Islet precursor cell (in vitro differentiated cells): ENCODE measurements around the gene FGF4.

ENCODE experiments used
- DNase-seq: peaks from one replicate; pipeline ENCODE4 v3.0.0-alpha.2; 2018

FGF4 gene

DNA sequence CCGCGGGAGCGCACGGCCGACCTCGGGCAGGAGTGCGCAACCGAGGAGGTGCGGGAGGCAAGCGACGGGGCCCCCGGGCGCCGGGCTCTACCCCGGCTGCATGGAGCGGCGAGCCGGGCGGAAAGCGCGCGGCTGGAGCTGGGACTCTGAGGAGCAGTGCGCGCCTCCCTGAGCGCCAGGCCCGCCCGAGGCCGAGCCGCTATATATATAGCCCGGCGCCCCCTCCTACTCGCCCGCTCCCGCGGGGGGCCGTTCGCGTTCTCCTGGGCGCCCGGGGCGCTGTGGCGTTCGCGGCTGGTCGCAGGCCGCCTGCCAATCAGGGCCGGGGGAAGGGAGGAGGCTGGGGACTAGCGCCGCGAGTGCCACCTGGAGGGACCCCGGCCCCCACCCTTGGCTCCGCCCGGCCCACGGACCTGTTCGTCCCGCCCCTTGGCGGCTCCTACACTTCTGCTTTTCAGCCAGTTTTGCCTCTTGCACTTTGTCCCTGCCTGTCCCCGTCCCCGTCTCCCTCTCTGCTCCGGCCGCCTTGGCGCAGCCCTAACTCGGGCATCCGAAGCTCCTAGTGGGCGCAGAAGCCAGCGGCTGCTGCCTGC, at the start of gene FGF4:
Gene FGF4, minus strand, starts transcription at position 179 of the 593 bp plus-strand sequence. CDS start 257 bp downstream, outside the sequence.
- no peak for DNase-seq

GRCh38 chr11:69823641-69824265, 48.6 kb upstream of the FGF4 start:
- no peak for DNase-seq

- DNase-seq: no peak
Measured at GRCh38 chr11:69822676-69823494, 47.7 kb upstream of the FGF4 start.

GRCh38 chr11:69821511-69822040, 46.4 kb upstream of the FGF4 start:
- no peak for DNase-seq

- DNase-seq: no peak
Measured at GRCh38 chr11:69820441-69820840, 45.3 kb upstream of the FGF4 start.

DNA sequence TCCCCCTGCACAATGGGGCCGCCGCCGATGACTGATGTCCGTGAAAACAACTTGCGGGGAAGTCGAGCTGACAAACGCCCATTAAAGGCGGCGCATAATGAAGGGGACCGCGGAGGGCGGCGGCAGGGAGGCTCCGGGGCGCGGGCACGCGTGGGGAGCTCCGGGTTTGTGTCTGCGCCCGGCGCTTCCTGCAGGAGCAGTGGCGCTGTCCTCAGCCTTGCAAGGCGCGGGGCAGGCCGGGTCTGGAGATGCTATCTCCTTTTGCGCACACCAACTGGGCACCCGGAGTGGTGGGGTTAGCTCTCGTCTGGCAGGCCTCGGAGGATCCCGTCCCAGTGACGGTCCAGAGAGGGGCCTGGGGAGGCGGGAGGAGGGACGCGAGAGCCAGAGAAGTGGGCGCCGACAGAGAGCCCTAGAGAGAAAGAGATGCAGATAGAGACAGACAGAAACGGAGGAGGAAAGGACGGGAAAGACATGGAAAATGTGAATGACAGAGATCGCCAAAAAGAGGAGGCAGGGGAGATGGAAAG, 44.5 kb upstream of the FGF4 start:
- peak; percentile 68 for DNase-seq

DNA sequence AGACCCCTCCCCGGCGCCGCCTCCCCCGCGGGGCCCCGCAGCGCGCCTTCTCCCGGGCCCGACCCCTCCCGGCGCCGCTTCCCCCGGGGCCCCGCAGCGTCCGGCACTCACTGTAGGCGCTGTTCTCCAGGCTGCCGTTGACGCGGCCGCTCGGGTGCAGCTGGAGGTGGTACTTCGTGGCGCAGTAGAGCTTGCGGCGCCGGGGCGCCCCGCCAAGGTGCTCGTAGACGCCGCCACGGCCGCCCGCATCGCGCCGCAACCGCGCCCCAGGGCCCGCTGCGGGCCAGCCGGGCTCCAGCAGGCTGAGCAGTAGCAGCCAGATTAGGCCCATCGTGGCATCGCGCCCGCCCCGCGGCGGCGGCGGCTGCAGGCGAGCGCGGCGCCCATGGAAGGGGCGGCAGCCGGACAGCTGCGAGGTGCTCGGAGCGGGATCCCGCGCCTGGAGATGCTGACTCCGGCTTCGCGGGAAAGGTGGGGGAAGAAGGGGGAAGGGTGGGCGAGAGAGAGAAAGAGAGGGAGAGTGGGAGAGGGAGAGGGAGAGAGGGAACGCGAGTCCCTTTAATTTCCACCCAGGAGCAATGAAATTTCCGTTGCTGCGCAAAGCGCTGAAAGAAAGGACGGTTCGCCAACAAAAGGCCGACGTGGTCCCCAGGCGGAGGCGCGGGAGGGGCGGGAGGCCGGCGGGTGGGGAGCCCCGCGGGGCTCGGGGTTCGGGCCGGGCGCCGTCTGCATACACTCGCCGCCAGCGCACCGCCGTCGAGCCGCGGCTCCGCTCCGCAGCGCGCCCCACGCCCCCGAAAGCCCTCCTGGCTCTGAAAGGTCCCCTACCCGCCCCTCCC, 43.7 kb upstream of the FGF4 start, which contains the start of gene FGF3:
Gene FGF3, minus strand, starts transcription at position 814 of the 839 bp plus-strand sequence. Its CDS starts 483 bp downstream, at position 331.
- no peak for DNase-seq

DNA sequence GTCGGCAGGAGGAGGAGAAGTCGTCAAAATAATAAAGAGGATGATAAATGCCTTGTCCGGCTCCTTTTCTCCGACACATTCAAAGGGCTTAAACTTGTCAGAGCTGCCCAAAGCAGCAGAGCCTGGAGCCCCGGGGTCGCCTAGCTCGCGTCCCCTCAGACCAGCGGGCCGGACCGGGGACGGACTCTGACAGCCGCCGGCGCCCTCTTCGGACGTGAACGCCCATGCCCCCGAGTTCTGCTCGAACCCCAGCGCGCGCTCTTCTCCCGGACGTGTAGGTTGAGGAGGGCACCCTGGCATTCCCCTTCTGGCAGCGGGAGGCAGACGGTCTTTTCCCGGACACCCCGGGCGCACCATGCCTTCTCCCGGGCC, 43.1 kb upstream of the FGF4 start:
- DNase-seq: no peak

DNA sequence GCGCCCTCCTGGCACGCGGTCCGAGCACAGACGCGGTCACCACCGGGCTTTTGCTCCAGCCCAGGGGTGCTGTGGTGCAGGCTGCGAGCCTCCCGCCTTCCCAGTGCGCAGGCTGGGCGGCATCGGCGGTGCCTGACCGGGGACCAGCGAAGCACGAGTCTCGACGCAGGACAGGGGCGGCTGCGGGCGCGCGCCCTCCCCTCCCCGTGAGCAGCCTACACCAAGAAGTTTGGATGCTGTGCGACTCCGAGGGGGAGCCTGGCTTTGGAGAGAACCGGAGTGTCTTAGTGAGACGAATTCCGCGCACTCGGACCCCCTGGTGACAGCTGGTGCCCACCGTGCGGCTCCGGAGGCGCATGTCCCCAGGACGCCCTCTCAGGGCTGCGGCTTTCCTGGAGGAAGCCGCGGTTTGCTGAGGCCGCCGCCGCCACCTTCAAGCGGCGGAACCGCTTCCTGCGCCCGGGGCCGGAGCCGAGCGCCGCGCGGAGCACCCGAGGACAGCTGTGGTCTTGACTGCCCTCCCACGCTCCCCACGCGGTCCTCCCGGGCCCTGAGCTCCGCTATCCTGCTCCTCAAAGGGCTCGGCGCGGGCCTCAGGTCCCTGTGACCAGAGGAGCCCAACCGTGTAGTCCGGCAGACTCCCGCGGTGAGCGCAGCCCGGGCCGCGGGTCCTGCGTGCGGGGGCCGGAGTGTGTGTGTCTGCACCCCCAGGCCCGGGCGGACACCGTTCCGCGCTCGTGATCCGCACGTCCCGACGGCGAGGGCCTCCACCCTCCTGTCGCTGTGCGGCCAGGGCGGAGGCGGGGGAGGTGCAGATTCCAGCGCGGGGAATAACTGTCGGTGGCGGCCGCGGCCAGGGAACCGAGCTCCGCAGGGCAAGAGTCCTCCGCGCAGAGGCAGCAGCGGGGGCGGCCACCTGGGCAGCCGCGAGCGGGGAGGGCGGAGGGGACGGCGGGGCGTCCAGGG, 42.4 kb upstream of the FGF4 start:
- DNase-seq: no peak

DNA sequence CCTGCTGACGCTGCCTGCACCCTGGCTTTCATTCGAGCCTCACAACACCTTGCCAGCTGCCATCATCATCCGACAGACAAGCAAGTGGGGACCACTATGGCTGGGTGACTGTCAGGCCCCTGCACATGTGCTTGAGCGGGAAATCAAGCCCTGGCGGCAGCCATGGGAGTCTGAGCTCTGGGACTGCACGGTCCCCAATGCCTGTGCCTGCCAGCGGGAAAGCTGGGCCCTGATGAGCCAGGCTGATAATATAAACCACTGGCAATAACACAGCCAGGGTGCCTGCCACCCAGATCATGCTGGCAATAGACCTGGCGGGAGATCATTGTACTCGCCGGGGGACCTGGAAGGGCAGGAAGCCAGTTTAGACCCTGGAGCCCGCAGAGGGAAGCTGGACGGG, 41.5 kb upstream of the FGF4 start:
- no peak for DNase-seq

DNA sequence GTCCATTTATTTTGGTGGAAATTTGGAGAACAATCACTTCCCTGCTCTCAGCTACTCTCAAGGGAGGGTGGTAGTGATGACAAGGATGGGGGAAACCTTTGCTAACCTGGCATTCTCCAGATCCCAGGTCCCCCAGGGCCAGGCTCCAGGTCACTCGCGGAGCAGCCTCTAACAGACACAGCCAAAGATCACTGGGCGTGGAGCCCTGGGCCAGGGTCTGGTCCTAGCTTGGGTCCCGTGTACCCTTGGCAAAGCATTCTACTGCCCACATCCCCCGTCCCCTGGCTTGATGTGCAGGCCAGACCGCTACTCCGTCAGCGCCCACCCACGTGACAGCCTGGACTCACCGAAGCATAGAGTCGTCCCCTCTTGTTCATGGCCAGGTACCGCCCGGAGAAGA, 40.8 kb upstream of the FGF4 start:
- no peak for DNase-seq

GRCh38 chr11:69814902-69815301, 39.8 kb upstream of the FGF4 start:
- DNase-seq: no peak

DNA sequence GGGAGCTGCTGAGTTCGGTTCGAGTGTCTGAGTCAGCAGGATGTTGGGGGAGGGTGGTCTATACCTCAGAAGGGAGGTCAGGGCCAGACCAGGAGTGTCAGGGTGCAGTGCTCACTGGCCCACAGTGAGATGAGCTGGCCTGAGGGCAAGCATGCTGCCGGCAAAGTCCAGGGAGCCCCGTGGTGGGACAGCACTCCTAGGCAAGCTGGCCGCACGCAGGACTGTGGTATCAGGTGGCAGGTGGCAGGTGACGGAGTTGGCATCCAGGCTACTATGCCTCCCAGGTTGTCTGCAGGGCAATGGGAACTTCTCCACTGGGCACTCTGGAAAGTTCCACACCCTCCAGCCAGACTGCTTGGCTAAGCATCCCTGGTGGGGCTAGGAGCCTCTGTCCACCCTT, 39.3 kb upstream of the FGF4 start:
- DNase-seq: no peak

- DNase-seq: no peak
Measured at GRCh38 chr11:69813839-69814238, 38.7 kb upstream of the FGF4 start.

- no peak for DNase-seq
Measured at GRCh38 chr11:69812946-69813345, 37.8 kb upstream of the FGF4 start.

- DNase-seq: no peak
Measured at GRCh38 chr11:69812256-69812655, 37.1 kb upstream of the FGF4 start.

- DNase-seq: no peak
Measured at GRCh38 chr11:69811431-69811830, 36.3 kb upstream of the FGF4 start.

DNA sequence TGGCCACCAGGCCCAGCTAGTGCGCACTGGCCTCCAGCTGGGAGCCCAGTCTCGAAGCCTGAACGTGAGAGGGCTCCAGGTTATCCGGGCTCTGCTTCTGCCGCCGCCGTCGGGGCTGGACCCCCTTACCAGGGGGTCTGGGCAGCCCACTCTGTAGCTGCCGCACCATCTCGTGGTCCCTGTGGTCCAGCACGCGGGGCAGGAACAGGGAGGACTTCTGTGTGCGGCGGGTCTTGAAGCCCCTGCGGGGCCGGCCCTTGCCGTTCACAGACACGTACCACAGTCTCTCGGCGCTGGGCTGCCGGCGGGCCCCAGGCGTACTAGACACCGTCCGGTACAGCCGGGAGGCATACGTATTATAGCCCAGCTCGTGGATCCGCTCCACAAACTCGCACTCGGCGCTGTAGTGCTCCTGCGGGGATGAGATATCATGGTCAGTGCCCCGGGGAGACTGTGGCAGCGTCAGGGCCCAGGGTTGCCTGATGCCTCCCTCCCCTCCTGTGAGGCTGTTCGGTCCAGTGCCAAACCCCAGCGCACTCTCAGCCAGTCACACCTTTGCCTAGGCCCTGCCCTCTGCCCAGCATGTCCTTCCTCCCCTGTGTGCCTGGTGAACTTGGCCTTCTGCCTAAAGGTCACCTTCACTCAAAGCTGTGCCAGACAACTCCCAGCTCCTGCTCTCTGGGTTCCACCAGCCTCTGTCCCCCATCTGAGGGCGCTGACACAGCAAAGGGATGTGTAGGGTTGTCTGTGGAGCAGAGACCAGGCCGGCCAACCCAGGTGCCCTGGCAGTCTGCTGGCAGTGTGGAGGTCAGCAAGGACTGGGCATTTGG, 35.4 kb upstream of the FGF4 start:
- DNase-seq: no peak

GRCh38 chr11:69808667-69809086, 33.5 kb upstream of the FGF4 start:
- DNase-seq: peak; percentile 81

GRCh38 chr11:69807106-69807815, 32.1 kb upstream of the FGF4 start:
- DNase-seq: no peak
